K562 (cell line): Measurements from ENCODE around the gene PCDHGA5. TPM values are rescaled to one million over a fixed set of nuclear protein-coding genes. Genes with fewer than 3 reads are reported as not detected.

Experiments used
- AFF4 ChIP-seq: sonication (generic); formaldehyde crosslinking; IDR thresholded peaks from 2 replicates; pipeline ENCODE4 v1.8.0; 2023; ENCODE audit warnings: mild to moderate bottlenecking, missing genetic modification reagents
- BMI1 ChIP-seq: fragments of 150-350 bp; IDR thresholded peaks from 2 replicates; pipeline ENCODE4 v1.6.1; 2014; ENCODE audit warnings: low read length
- ETV1 ChIP-seq: fragments of 450-650 bp; conservative IDR thresholded peaks from 2 replicates; pipeline ENCODE4 v1.6.1; 2016; ENCODE audit warnings: missing genetic modification characterization, control low read depth, low read depth, missing compliant biosample characterization
- PHF8 ChIP-seq: fragments of 200-600 bp; sonication (generic); IDR thresholded peaks from 2 replicates; pipeline ENCODE4 v1.6.1; 2012; ENCODE audit warnings: mixed run types, mild to moderate bottlenecking, inconsistent platforms, low read length, moderate library complexity, borderline replicate concordance
- RB1 ChIP-seq: fragments of 450-650 bp; IDR thresholded peaks from 2 replicates; pipeline ENCODE4 v1.6.1; 2017; ENCODE audit warnings: low read depth, mild to moderate bottlenecking
- RBM25 ChIP-seq: fragments of 200-400 bp; formaldehyde crosslinking; IDR thresholded peaks from 2 replicates; pipeline ENCODE4 v1.6.1; 2018; ENCODE audit warnings: low read length, low read depth, moderate library complexity; ENCODE audit not compliant: severe bottlenecking
- REST ChIP-seq, 2 experiments: fragments of 450-650 bp; formaldehyde crosslinking in 1 of 2; IDR thresholded peaks; 2 replicates each; pipeline versions ENCODE4 v1.4.0 to v1.6.1; 2014 to 2020; ENCODE audit warnings: mild to moderate bottlenecking in 2 of 2, borderline replicate concordance in 1 of 2, low read depth in 1 of 2
- SMC3 ChIP-seq: conservative IDR thresholded peaks from 2 replicates; pipeline ENCODE4 v1.6.1; 2011; ENCODE audit warnings: low read depth, low read length, improper control_type of control experiment; ENCODE audit not compliant: insufficient read depth
- SPI1 ChIP-seq: IDR thresholded peaks from 2 replicates; pipeline ENCODE4 v1.6.1; 2011; ENCODE audit warnings: low read depth, low read length, control low read depth, borderline replicate concordance
- ZMIZ1 ChIP-seq, 2 experiments: fragments of 150-350 bp in 1 of 2; IDR thresholded peaks; 2 replicates each; pipeline ENCODE4 v1.6.1; 2012 to 2016; ENCODE audit warnings: low read depth in 2 of 2, low read length in 2 of 2, mild to moderate bottlenecking in 1 of 2, moderate library complexity in 1 of 2
- polyA plus RNA-seq, 8 experiments: library from polyadenylated mRNA; depleted of rRNA in 4 of 8; stranded (reverse) in 5 of 8; unstranded in 3 of 8; fragments of >200 nt; fragmentation: Nextera tagmentation in 2 of 8; fragmentation: Illumina TruSeq in 1 of 8; extraction: Ambion mirVana in 2 of 8; extraction: Trizol in 1 of 8; gene quantifications; 2 replicates each; pipeline versions ENCODE4 v1.2.1 to v1.2.3, GENCODE V29; 2011 to 2014; ENCODE audit warnings: inconsistent platforms in 1 of 8, missing spikeins in 1 of 8
- total RNA-seq, 7 experiments: library from RNA; depleted of rRNA in 6 of 7; stranded (reverse); fragments of >200 nt in 6 of 7; fragmentation: Illumina TruSeq in 2 of 7; extraction: Trizol in 2 of 7; gene quantifications; 2 replicates each; pipeline versions ENCODE4 v1.2.1 to v1.2.3, GENCODE V29; 2011 to 2021; ENCODE audit warnings: low replicate concordance in 1 of 7

Gene PCDHGA5
- total and polyA plus RNA-seq, 9 of the 15 experiments (the other 6 are each of a cell fraction or from before 2014, with no cell fraction given), result 0.01 to 0.18 (median 0.12) TPM; not detected in 1

- TF ChIP-seq ZMIZ1 (IDR thresholded peaks at IDR 0.05; ENCODE audit: low read depth in 2 of 2, low read length in 2 of 2), result no peak
- TF ChIP-seq REST (IDR thresholded peaks at IDR 0.05; ENCODE audit: borderline replicate concordance), result peak; percentile 16; the same call in 1 of the 2 replicates
- no peak for TF ChIP-seq REST (CRISPR knock-in tag; IDR thresholded peaks at IDR 0.05; ENCODE audit: low read depth)
- TF ChIP-seq ETV1 (tag), result peak; percentile 43; the same call in 1 of the 2 replicates
- TF ChIP-seq RBM25, result no peak
- no peak; the same call in 1 of the 2 replicates for TF ChIP-seq PHF8
- TF ChIP-seq AFF4 (CRISPR knock-in tag), result no peak
- peak; percentile 37; the same call in 1 of the 2 replicates for TF ChIP-seq SPI1
- no peak for TF ChIP-seq BMI1
- TF ChIP-seq RB1, result 0 out of 2 replicates have a peak, but pooled peaks have one; percentile 11
- TF ChIP-seq SMC3, result 0 out of 2 replicates have a peak, but pooled peaks have one; percentile 15
Observed at GRCh38 chr5:141349917-141350619, 13.9 kb upstream of the PCDHGA5 start, which contains the start of gene PCDHGB1 (continued).
